Endometrial microvascular endothelial cells (primary cell): Measurements from ENCODE around the gene OR1L6. TPM values are rescaled to one million over a fixed set of nuclear protein-coding genes. Genes with fewer than 3 reads are reported as not detected.

ENCODE experiments used
- in situ Hi-C: cut with HindIII; loops from 2 replicates; pipeline ENCODE4 v1.10.0; 2017; ENCODE audit warnings: low sequenced_read_pairs, low pct_unique_long_range_greater_than_20kb; ENCODE audit errors: inconsistent ontology term
- total RNA-seq: library from RNA; depleted of rRNA; stranded (reverse); fragments of >200 nt; gene quantifications from one replicate; pipeline ENCODE4 v1.2.3, GENCODE V29; 2015; ENCODE audit errors: inconsistent ontology term

Gene OR1L6
- not detected for total RNA-seq

DNA sequence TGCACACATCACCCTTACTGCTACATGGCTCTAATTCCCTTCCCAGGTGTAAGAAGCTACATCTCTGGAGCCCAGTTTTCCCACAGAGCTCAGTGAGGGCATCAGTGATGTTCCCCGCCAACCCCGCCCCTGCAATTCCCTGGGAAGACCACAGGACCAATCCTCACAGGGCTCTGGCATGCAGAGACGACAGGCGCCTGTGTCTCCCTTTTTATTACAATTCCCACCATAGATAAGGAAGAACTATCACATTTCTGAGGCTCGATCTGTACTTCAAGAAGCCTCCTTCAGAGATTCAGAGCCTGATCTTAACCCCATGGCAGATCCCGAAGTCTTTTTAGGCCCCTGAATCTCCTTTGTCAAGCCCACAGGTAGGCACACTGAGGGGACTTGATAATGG is at the start of gene OR1L6:
Gene OR1L6, plus strand, starts transcription at position 301 of the 400 bp plus-strand sequence. CDS start 7,545 bp downstream, outside the sequence.
- in situ Hi-C loops, result no loop called here

DNA sequence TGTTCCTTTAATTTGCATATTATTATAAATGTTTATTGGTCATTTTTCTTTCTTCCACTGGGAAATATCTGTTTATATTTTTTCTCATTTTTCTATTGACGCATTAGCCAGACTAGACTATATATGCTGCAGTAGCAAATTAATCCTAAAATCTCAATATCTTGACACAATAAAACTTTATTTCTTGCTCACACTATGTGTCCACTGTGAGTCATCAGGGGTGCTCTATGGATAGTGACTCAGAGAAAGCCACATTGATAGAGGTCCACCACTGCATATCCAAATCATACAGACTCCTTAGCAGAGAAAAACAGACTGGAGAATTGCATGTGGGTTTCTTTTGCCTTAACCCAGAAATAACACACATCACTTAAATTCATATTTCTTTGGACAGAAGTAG is 46.4 kb upstream of the OR1L6 start:
- in situ Hi-C loops, result no loop called here

DNA sequence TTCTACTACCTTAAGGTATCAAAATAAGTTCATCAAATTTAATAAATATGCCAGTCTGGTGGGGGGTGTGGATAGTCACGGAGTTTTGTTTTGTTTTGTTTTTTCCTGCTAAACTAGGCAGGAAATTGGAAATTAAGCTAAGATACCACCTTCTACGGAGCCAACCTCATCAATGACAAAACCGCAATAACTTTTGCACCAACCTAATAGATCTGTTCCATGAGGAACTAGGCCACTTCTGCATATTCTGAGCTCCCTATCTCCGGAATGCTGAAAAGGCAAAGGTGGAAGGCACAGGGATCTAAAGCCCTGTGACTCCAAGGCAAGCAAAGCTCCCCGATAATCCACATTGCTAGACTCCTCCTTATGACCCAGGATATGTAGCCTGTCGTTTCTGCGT is 24.1 kb upstream of the OR1L6 start:
- in situ Hi-C loops, result no loop called here

DNA sequence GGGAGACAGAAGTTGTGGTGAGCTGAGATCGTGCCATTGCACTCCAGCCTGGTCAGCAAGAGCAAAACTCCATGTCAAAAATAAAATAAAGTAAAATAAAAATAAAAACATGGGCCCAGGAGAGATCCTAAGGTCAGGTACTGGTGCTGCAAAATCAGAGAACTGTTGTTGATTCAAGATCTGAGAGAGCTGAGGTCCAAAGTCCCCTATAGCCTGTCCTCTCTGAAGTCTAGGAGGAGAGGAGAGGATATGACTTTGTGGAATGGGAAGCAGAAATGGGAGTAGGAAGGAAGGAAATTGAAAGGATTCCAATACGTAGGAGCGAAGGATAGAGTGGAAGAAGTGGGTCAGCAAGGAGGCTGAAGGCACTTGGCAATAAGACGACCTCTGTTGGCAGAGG is 22.9 kb upstream of the OR1L6 start:
- in situ Hi-C loops, result no loop called here

- in situ Hi-C loops, result no loop called here
Observed at GRCh38 chr9:122723690-122724089, 18.4 kb upstream of the OR1L6 start, which contains the start of gene OR1L4. OR1L4 (plus strand) TSS chr9:122723990; CDS start chr9:122723990, 0 bp downstream.

GRCh38 chr9:122754825-122755224 is 12.7 kb downstream of the OR1L6 start:
- in situ Hi-C loops, result no loop called here

DNA sequence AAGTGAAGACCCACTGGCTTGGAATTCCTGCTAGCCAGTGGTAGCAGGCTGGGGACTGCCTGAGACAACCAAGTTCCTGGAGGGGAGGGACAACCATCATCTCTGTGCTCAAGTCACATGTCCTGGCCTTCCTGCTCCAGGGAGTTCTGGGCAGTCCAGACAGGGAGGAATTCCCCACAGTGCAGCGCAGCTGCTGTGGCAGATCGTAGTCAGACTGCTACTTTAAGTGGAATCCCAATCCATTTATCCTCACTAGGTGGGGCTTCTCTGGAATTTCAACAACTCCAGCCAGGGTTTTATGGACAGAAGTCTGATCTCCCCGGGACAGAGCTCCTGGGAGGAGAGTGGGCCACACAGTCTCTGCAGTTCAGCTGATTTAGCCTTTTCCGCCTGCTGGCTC is 25.7 kb downstream of the OR1L6 start:
- in situ Hi-C loops, result no loop called here

DNA sequence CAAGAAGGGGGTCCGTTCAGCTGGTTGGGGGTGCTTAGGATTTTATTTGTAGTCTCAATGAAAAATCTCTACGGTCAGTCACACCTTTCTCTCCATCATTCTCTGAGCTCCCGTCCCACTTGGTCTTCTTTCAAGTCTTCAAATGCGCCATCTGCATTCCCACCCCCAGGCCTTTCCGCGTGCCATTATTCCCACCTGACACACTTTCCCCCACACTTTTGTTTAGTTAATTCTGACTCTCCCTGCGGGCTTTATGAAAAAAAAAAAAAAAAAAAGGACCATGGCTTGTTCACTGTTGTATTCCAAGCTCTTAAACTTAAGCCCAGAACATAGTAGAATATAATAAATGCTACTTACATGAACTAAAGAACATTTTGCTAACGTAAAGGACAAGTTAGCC is 34.9 kb downstream of the OR1L6 start:
- in situ Hi-C loops, result no loop called here

- in situ Hi-C loops, result no loop called here
Observed at GRCh38 chr9:122777935-122778627, 36.0 kb downstream of the OR1L6 start.

GRCh38 chr9:122779181-122779580 is 37.1 kb downstream of the OR1L6 start:
- in situ Hi-C loops, result no loop called here

DNA sequence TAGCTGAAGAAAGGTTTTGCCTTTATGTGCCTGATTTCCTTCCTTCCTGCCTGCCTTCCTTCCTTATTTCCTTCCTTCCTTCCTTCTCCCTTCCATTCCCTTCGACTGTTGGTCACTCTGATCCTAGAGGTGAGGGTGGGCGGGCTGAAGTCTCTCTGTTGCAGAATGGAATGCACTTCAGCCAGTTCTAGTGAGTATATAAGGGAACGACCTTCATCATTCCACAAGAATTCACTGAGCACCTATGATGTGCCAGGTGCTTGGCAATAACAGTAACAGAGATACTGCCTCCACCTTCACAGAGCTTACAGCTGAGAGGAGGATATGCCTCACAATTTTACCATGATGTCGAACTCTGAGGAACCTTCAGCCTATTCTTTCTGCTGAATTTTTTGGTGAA is 37.9 kb downstream of the OR1L6 start:
- in situ Hi-C loops, result no loop called here

GRCh38 chr9:122781671-122782070 is 39.6 kb downstream of the OR1L6 start:
- in situ Hi-C loops, result no loop called here

GRCh38 chr9:122785269-122785668 is 43.2 kb downstream of the OR1L6 start:
- in situ Hi-C loops, result no loop called here

DNA sequence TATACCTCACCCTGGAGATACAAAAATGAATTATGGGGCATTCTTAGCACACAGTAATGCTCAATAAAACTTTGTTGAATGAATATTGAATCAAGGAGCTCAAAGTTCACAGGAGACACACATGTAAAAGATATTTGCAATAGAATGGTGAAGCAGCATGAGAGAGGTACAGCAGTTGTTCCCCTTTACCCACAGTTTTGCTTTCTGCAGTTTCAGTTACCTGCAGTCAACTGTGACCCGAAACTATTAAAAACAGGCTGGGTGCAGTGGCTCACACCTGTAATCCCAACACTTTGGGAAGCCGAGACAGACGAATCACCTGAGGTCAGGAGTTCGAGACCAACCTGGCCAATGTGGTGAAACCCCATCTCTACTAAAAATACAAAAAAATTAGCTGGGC is 44.2 kb downstream of the OR1L6 start:
- in situ Hi-C loops, result no loop called here

DNA sequence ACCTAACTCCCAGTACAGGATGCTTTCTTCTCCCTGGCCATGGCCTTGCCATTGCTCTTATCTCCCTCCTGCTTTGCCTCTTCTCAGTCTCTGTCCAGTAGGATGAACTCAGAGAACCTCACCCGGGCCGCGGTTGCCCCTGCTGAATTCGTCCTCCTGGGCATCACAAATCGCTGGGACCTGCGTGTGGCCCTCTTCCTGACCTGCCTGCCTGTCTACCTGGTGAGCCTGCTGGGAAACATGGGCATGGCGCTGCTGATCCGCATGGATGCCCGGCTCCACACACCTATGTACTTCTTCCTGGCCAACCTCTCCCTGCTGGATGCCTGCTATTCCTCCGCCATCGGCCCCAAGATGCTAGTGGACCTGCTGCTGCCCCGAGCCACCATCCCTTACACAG is 46.7 kb downstream of the OR1L6 start, which contains the start of gene OR5C1:
Gene OR5C1, plus strand, starts transcription at position 103 of the 400 bp plus-strand sequence. Its CDS starts 0 bp downstream, at position 103.
- in situ Hi-C loops, result no loop called here

DNA sequence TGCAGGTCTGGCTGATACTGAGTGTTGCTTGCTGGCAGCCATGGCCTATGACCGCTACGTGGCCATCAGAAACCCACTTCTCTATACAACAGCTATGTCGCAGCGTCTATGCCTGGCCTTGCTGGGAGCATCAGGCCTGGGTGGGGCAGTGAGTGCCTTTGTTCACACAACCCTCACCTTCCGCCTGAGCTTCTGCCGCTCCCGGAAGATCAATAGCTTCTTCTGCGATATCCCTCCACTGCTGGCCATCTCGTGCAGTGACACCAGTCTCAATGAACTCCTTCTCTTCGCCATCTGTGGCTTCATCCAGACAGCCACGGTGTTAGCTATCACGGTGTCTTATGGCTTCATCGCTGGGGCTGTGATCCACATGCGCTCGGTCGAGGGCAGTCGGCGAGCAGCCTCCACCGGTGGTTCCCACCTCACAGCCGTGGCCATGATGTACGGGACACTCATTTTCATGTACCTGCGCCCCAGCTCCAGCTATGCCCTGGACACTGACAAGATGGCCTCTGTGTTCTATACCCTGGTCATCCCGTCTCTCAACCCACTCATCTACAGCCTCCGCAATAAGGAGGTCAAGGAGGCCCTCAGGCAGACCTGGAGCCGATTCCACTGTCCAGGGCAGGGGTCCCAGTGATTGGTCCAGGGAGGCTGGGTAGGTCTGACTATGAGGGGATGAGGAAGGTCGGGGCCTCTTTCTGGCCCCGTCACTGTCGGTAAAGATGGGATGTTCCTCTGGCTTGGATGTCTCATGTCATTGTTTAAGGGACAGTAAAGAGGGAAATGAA is 47.3 kb downstream of the OR1L6 start:
- in situ Hi-C loops, result no loop called here

DNA sequence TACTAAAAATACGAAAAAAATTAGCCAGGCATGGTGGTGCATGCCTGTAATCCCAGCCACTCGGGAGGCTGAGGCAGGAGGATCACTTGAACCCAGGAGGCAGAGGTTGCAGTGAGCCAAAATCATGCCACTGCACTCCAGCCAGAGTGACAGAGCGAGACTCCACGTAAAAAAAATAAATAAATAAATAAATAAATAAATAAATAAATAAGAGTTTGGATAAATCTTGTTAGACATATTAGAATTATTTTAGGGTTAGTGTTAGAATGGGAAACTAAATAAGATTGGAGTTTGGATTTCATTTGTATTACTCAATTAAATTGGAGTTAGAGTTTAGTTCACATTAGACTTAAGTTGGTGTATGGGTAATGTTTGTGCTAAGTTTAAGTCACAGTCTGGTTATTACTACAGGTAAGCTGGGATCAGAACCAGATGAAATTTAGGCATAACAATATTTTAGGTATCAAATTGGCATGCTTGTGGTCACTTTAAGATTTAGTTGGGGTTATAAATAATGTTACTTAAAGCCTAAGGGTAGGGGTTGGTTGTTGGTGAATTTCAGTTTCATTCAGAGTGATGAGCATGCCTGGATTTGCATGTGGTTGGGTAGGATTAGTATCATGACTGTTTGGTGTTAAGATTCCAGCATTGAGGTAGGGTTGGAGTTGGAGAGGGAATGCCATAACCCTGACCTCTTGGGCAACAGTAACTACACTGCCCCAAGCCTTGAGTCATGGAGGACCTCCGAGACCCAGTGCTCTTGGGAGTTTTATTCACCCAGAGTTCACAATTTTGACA is 50.0 kb downstream of the OR1L6 start:
- in situ Hi-C loops, result no loop called here

GRCh38 chr9:122797316-122798063 is 55.4 kb downstream of the OR1L6 start:
- in situ Hi-C loops, result no loop called here
